ENCODE results near the gene FHIT.
"Not testable (repeated sequence)": the region's sequence is repeated elsewhere in the genome, so short reads cannot be mapped to it uniquely, and the experiment has no call there.

FHIT gene

GRCh38 chr3:60703956-60704736, 547.1 kb downstream of the FHIT start:
- no peak for DNase-seq (ENCODE audit: low spot score)

GRCh38 chr3:60703008-60703407, 548.2 kb downstream of the FHIT start:
- DNase-seq (ENCODE audit: low spot score), result no peak

GRCh38 chr3:60698117-60698516, 553.1 kb downstream of the FHIT start:
- DNase-seq (ENCODE audit: low spot score), result no peak

GRCh38 chr3:60697132-60697531, 554.1 kb downstream of the FHIT start:
- no peak for DNase-seq (ENCODE audit: low spot score)

GRCh38 chr3:60696428-60697125, 554.7 kb downstream of the FHIT start:
- no peak for DNase-seq (ENCODE audit: low spot score)

- no peak for DNase-seq (ENCODE audit: low spot score)
Observed at GRCh38 chr3:60675424-60675823, 575.8 kb downstream of the FHIT start.

- DNase-seq (ENCODE audit: low spot score), result no peak
Observed at GRCh38 chr3:60674870-60675269, 576.4 kb downstream of the FHIT start.

- no peak for DNase-seq (ENCODE audit: low spot score)
Observed at GRCh38 chr3:60673123-60673522, 578.1 kb downstream of the FHIT start.

- not testable (repeated sequence) for DNase-seq (ENCODE audit: low spot score)
Observed at GRCh38 chr3:60672337-60672736, 578.9 kb downstream of the FHIT start.

GRCh38 chr3:60669636-60670035, 581.6 kb downstream of the FHIT start:
- no peak for DNase-seq (ENCODE audit: low spot score)

GRCh38 chr3:60660026-60660425, 591.2 kb downstream of the FHIT start:
- peak; percentile 2 for DNase-seq (ENCODE audit: low spot score)

GRCh38 chr3:60659098-60659497, 592.2 kb downstream of the FHIT start:
- no peak for DNase-seq (ENCODE audit: low spot score)

GRCh38 chr3:60657972-60658371, 593.3 kb downstream of the FHIT start:
- no peak for DNase-seq (ENCODE audit: low spot score)

- no peak for DNase-seq (ENCODE audit: low spot score)
Observed at GRCh38 chr3:60652829-60653228, 598.4 kb downstream of the FHIT start.

GRCh38 chr3:60651799-60652198, 599.5 kb downstream of the FHIT start:
- DNase-seq (ENCODE audit: low spot score), result no peak

GRCh38 chr3:60650171-60650570, 601.1 kb downstream of the FHIT start:
- no peak for DNase-seq (ENCODE audit: low spot score)

- no peak for DNase-seq (ENCODE audit: low spot score)
Observed at GRCh38 chr3:60645801-60646200, 605.5 kb downstream of the FHIT start.

GRCh38 chr3:60643831-60644230, 607.4 kb downstream of the FHIT start:
- DNase-seq (ENCODE audit: low spot score), result no peak

GRCh38 chr3:60641354-60641753, 609.9 kb downstream of the FHIT start:
- DNase-seq (ENCODE audit: low spot score), result no peak

GRCh38 chr3:60636846-60637245, 614.4 kb downstream of the FHIT start:
- no peak for DNase-seq (ENCODE audit: low spot score)

- DNase-seq (ENCODE audit: low spot score), result no peak
Observed at GRCh38 chr3:60633644-60634043, 617.6 kb downstream of the FHIT start.

- no peak for DNase-seq (ENCODE audit: low spot score)
Observed at GRCh38 chr3:60631509-60631908, 619.7 kb downstream of the FHIT start.

- no peak for DNase-seq (ENCODE audit: low spot score)
Observed at GRCh38 chr3:60630953-60631352, 620.3 kb downstream of the FHIT start.

GRCh38 chr3:60629816-60630215, 621.4 kb downstream of the FHIT start:
- DNase-seq (ENCODE audit: low spot score), result no peak

Data from kidney capillary endothelial cell (primary cell).